Measurements from ENCODE around the gene TMEM63B.
A peak's percentile ranks its signal among the peaks of the same experiment; 100 is the strongest.
"Not testable (repeated sequence)": the region's sequence is repeated elsewhere in the genome, so short reads cannot be mapped to it uniquely, and the experiment has no call there.

The TMEM63B gene

GRCh38 chr6:44088827-44089590 is 38.3 kb upstream of the TMEM63B start:
- CTCF ChIA-PET, result interaction anchor here (1.3 kb wide), 1 partner anchor 10 kb away, joined by 5 read pairs; no protein-coding TSS in a partner anchor
- DNase-seq, result no peak
- H3K36me3 Mint-ChIP-seq, result no peaks in the 10 kb centered on the region
- no peak overlapping the region for H3K4me3 Mint-ChIP-seq
- no peaks in the 10 kb centered on the region for H3K27me3 Mint-ChIP-seq
- H3K27ac Mint-ChIP-seq, result no peak overlapping the region
- H3K9me3 Mint-ChIP-seq, result no peaks in the 10 kb centered on the region
- H3K4me1 Mint-ChIP-seq, result no peaks in the 10 kb centered on the region

DNA sequence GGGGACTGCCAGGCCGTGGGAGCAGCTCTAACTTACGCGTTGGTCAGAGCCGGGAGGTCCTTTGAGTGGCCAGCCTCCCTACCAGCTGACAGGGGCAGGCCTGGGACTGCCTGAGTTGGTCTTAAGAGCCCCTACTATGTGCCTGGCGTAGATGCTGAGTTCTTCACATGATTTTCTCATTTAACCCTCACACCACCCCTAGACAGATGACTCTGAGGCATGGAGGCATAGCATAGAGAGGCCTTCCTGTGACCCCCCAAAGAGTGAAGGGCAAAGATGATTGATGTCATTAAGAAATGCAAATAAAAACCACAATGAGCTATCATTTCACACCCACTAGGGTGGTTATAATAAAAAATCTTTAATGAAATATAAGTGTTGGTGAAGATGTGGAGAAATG is 36.9 kb upstream of the TMEM63B start:
- no peak overlapping the region for H3K4me3 Mint-ChIP-seq
- no peak for DNase-seq
- H3K36me3 Mint-ChIP-seq, result no peaks in the 10 kb centered on the region
- H3K9me3 Mint-ChIP-seq, result no peaks in the 10 kb centered on the region
- CTCF ChIA-PET, result interaction anchor here (0.6 to 3.9 kb wide), 2 partner anchors 11 to 154 kb away, joined by 3 to 11 read pairs; no protein-coding TSS in a partner anchor
- no peaks in the 10 kb centered on the region for H3K27me3 Mint-ChIP-seq
- H3K27ac Mint-ChIP-seq, result no peak overlapping the region
- H3K4me1 Mint-ChIP-seq, result no peaks in the 10 kb centered on the region

GRCh38 chr6:44091356-44091755 is 36.0 kb upstream of the TMEM63B start:
- DNase-seq, H3K36me3 Mint-ChIP-seq, H3K27ac Mint-ChIP-seq, H3K4me1 Mint-ChIP-seq, H3K9me3 Mint-ChIP-seq, H3K27me3 Mint-ChIP-seq, H3K4me3 Mint-ChIP-seq: not testable (repeated sequence)
- CTCF ChIA-PET, result interaction anchor here (3.9 kb wide), 1 partner anchor 12 kb away, joined by 11 read pairs; no protein-coding TSS in a partner anchor

DNA sequence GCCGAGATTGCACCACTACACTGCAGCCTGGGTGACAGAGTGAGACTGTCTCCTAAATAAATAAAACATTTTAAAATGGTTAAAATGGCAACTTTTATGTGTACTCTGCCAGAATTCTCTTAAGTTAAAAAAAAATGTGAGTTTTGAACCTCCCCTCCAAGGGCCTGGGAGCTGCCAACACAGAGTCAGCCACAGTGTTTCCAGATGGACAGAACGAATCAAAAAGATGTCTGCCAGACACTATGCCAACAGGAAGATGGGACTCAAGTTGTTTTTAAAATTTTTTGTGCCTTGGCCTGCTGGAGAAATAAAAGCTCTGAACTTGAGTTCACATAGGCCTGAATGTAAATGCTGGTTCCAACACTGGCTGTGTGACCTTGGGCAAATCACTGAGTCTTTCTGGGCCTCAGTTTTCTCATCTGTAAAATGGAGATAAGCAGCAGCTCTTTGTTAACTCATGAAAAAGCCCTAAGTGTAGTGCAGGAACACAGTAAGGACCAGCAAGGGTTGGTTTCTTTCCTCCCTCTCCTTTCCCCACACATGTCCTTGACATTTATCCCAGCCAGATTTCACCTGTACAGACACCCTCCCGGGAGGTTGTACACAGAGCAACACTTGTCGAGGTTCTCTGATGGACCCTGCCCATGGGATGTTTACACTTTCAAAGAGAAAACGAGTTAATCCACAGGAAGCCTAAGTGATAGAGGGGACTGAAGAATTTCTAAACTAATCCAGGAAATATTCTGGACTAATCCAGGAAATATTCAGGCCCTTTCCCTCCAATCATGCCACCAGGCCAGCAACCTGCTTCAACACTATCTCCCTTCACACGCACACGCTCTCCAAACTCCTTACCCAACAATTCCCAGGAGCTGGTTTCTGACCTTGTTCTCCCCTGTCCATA is 35.1 kb upstream of the TMEM63B start:
- H3K4me1 Mint-ChIP-seq, result no peaks in the 10 kb centered on the region
- DNase-seq, result no peak
- no peak overlapping the region for H3K27ac Mint-ChIP-seq
- no peaks in the 10 kb centered on the region for H3K27me3 Mint-ChIP-seq
- H3K9me3 Mint-ChIP-seq, result no peaks in the 10 kb centered on the region
- CTCF ChIA-PET, result interaction anchor here (1.0 to 3.9 kb wide), 3 partner anchors 13 to 83 kb away, joined by 3 to 11 read pairs (median 10); no protein-coding TSS in a partner anchor
- no peaks in the 10 kb centered on the region for H3K36me3 Mint-ChIP-seq
- H3K4me3 Mint-ChIP-seq, result no peak overlapping the region

GRCh38 chr6:44093066-44093465 is 34.3 kb upstream of the TMEM63B start:
- Mint-ChIP-seq H3K4me1 (no peaks in the 10 kb centered on the region), H3K27ac (no peak overlapping the region), H3K36me3 (no peaks in the 10 kb centered on the region), H3K4me3 (no peak overlapping the region), H3K9me3 (no peaks in the 10 kb centered on the region), H3K27me3 (no peaks in the 10 kb centered on the region)
- CTCF ChIA-PET, result interaction anchor here (1.0 to 3.9 kb wide), 3 partner anchors 13 to 82 kb away, joined by 3 to 11 read pairs (median 10); no protein-coding TSS in a partner anchor
- no peak for DNase-seq

- Mint-ChIP-seq H3K27me3 (no peaks in the 10 kb centered on the region), H3K4me1 (no peaks in the 10 kb centered on the region), H3K9me3 (no peaks in the 10 kb centered on the region), H3K27ac (no peak overlapping the region), H3K4me3 (no peak overlapping the region), H3K36me3 (no peaks in the 10 kb centered on the region)
- DNase-seq, result no peak
- CTCF ChIA-PET, result interaction anchor here (0.6 to 3.9 kb wide), 4 partner anchors 9 to 399 kb away, joined by 3 to 11 read pairs (median 7); no protein-coding TSS in a partner anchor
These were observed 33.5 kb upstream of the TMEM63B start for GRCh38 chr6:44093750-44094402.

- H3K4me3 Mint-ChIP-seq, result no peak overlapping the region
- H3K27ac Mint-ChIP-seq, result no peak overlapping the region
- no peaks in the 10 kb centered on the region for H3K4me1 Mint-ChIP-seq
- DNase-seq, result no peak
- CTCF ChIA-PET, result interaction anchor here (1.2 to 2.9 kb wide), 3 partner anchors 9 to 56 kb away, joined by 3 to 10 read pairs (median 4); no protein-coding TSS in a partner anchor
- no peaks in the 10 kb centered on the region for H3K36me3 Mint-ChIP-seq
- H3K27me3 Mint-ChIP-seq, result no peaks in the 10 kb centered on the region
- H3K9me3 Mint-ChIP-seq, result no peaks in the 10 kb centered on the region
These were observed 32.7 kb upstream of the TMEM63B start for GRCh38 chr6:44094403-44095242.

GRCh38 chr6:44095243-44095623 is 32.1 kb upstream of the TMEM63B start:
- DNase-seq, H3K36me3 Mint-ChIP-seq, H3K27ac Mint-ChIP-seq, H3K4me1 Mint-ChIP-seq, H3K27me3 Mint-ChIP-seq, H3K9me3 Mint-ChIP-seq, H3K4me3 Mint-ChIP-seq: not testable (repeated sequence)
- CTCF ChIA-PET, result interaction anchor here (1.2 to 3.5 kb wide), 7 partner anchors 10 to 244 kb away, joined by 3 to 37 read pairs (median 4); no protein-coding TSS in a partner anchor

GRCh38 chr6:44096612-44097011 is 30.7 kb upstream of the TMEM63B start:
- H3K4me3 Mint-ChIP-seq, result no peak overlapping the region
- H3K27me3 Mint-ChIP-seq, result no peaks in the 10 kb centered on the region
- H3K27ac Mint-ChIP-seq, result no peak overlapping the region
- CTCF ChIA-PET, result interaction anchor here (0.7 to 3.5 kb wide), 21 partner anchors 10 to 242 kb away, joined by 3 to 37 read pairs (median 4); partner anchors contain the start of gene CAPN11
- H3K9me3 Mint-ChIP-seq, result no peaks in the 10 kb centered on the region
- H3K36me3 Mint-ChIP-seq, result no peaks in the 10 kb centered on the region
- H3K4me1 Mint-ChIP-seq, result peaks cover under 1% of the 10 kb centered on the region
- DNase-seq, result peak; percentile 86

DNA sequence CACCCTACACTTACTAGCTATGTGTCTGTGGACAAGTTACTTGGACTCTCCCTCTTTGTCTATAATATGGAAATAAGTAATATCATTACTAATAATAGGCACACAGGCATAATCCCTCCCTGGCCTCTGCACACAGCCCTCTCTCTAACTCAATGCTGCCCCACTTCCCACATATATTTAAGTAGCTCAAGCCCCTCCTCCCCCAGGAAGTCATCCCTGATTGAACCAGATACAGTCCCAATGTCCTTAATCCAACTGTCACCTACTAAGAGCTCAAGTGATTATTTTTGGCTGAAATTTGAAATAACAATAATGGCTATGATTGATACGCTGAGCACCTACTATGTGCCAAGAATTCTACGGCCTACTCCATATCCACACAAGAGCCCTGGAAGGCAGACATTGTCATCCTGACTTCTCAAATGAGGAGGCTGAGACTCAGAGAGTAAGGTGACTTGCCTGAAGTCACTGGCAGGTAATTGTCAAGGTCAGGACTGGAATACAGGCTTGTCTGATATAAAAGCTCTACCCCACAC is 29.5 kb upstream of the TMEM63B start:
- Mint-ChIP-seq H3K27ac (no peak overlapping the region), H3K4me1 (peaks cover 12% of the 10 kb centered on the region), H3K36me3 (no peaks in the 10 kb centered on the region), H3K9me3 (no peaks in the 10 kb centered on the region), H3K4me3 (no peak overlapping the region), H3K27me3 (no peaks in the 10 kb centered on the region)
- CTCF ChIA-PET, result interaction anchor here (0.6 to 3.5 kb wide), 11 partner anchors 8 to 158 kb away, joined by 3 to 37 read pairs (median 5); no protein-coding TSS in a partner anchor
- DNase-seq, result no peak

DNA sequence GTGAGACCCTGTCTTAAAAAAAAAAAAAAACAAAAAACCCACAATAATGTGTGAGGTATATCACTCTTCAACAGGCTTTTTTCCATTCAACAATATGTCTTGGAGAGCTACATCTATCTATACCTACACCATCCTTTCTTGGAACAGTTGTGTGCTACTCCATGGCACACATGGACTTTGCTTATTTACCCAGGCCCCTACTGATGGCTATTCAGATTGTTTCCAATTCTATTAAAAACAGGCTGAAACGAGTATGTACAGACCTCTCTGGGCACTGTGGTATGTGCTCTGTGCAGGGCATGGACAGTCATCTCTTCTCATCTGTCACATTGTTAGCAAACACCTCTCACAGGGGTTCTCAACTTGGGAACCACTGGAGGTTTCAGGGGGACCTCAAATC is 28.2 kb upstream of the TMEM63B start:
- Mint-ChIP-seq H3K4me3 (no peak overlapping the region), H3K4me1 (peaks cover 14% of the 10 kb centered on the region), H3K27me3 (no peaks in the 10 kb centered on the region), H3K27ac (no peak overlapping the region), H3K9me3 (no peaks in the 10 kb centered on the region), H3K36me3 (no peaks in the 10 kb centered on the region)
- DNase-seq, result no peak
- CTCF ChIA-PET, result interaction anchor here (0.8 to 1.8 kb wide), 9 partner anchors 11 to 241 kb away, joined by 3 to 14 read pairs (median 3); no protein-coding TSS in a partner anchor

DNA sequence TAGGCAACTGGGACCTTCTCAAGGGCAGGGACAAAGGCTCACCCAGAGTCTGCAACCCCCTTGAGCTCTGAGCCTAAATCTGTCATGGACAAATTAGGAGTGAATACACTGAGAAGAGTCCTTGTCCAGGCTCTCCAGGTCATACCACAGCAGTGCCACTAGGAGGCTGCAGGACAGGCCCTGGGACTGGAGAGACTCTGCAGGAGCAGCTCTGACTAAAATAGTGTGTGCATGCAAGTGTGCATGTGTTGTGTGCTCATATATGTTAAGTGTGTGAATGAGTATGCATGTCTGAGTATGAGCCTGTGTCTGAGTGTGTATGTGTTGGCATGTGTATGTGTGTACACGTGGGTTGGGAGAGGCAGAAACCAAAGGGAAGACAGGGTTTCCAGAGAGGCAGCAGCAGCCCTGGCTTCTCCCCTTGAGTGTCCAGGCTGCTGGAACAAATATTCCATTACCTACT is 27.2 kb upstream of the TMEM63B start:
- Mint-ChIP-seq H3K36me3 (peaks cover 4% of the 10 kb centered on the region), H3K9me3 (no peaks in the 10 kb centered on the region), H3K4me3 (no peak overlapping the region), H3K27ac (no peak overlapping the region), H3K4me1 (peaks cover 14% of the 10 kb centered on the region), H3K27me3 (no peaks in the 10 kb centered on the region)
- peak; percentile 54 for DNase-seq
- CTCF ChIA-PET, result interaction anchor here (0.8 to 1.8 kb wide), 12 partner anchors 11 to 330 kb away, joined by 3 to 14 read pairs (median 3); partner anchors contain the start of gene SLC35B2
